ENCODE measurements around the gene CADPS.

The CADPS gene

GRCh38 chr3:62621925-62622324 is 253.3 kb downstream of the CADPS start:
- TF ChIP-seq ZNF274 (IDR thresholded peaks at IDR 0.05; ENCODE audit: low read depth, low read length), result no peak
- no peak overlapping the region for H3K4me3 ChIP-seq (ENCODE audit: low read length)

DNA sequence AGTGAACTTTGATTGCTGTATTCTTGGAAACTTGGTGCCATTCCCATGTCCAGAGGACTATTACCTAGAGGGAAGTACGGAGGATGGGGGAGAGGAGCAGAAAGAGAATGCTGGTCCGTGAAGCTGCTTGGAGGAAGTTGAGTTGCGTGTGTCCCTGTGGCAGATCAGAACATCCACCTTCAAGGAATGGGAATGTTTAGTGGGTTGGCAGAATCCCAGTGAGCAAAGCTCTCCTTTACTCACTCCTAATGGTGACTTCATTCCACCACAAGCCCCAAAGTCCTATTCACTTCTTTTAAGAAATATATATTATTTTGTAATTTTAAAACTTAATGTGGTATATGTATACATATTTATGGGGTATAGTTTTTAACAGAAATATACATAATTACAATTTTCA is 254.0 kb downstream of the CADPS start:
- TF ChIP-seq ZNF274 (IDR thresholded peaks at IDR 0.05; ENCODE audit: low read depth, low read length), result no peak
- H3K4me3 ChIP-seq (ENCODE audit: low read length), result no peak overlapping the region

DNA sequence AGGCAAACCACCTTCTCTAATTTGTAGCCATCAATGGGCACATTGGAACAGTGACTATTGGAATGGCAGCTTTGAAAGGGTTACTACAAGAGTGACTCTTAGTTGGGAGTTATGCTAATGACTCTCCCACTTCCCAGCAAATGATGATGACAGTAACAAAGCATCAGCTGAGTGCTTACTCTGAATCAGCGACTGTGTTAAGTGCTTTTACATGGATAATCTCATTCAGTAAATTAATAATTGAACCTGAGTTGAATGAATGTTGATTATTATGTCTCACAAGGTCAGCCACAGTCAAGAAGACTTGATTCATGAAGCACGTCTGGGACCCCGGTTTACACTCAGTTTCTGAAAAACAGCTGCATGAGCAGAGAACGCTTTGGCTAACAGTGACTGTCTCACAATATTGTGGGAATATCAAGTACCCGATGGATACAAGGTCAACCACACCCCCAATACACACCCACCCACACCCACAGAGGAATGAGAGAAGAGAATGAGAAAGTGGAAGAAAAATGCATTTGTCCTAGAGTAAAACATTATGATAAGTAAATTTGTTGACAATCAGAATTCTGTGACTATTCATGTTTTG is 259.9 kb downstream of the CADPS start:
- H3K4me3 ChIP-seq (ENCODE audit: low read length), result no peak overlapping the region
- no peak for TF ChIP-seq ZNF274 (IDR thresholded peaks at IDR 0.05; ENCODE audit: low read depth, low read length)

GRCh38 chr3:62614527-62614926 is 260.7 kb downstream of the CADPS start:
- no peak overlapping the region for H3K4me3 ChIP-seq (ENCODE audit: low read length)
- TF ChIP-seq ZNF274 (IDR thresholded peaks at IDR 0.05; ENCODE audit: low read depth, low read length), result no peak

DNA sequence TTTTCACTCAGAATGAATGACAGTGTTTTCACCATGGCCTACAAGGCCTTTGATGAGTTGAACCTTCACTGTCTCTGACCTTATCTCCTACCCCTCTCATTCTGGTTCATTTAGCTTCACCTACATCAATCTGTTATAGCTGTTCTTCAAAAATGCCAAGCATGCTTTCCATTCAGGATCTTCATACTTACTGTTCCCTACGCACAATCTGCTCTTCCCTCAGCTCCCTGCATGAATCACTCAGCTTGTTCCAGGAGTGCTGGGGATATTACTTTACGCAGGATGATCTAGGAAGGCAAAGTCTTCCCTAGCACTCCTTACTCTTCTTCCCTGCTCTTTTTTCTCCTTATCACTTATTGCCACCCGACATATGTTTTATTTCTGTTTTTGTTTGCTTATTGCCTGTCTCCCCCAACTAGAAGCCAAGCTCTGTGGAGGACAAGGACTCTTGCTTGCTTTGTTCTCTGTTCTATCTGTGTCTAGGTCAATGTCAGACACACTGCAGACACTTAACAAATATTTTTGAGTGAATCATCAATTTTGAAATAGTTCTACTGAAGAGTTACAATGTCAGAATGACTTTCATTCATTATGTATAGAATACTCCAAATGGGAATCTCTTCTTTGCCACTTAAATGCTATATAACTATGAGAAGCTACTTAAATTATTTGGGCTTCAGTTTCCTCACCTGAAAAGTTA is 263.5 kb downstream of the CADPS start:
- H3K4me3 ChIP-seq (ENCODE audit: low read length), result no peak overlapping the region
- no peak for TF ChIP-seq ZNF274 (IDR thresholded peaks at IDR 0.05; ENCODE audit: low read depth, low read length)

DNA sequence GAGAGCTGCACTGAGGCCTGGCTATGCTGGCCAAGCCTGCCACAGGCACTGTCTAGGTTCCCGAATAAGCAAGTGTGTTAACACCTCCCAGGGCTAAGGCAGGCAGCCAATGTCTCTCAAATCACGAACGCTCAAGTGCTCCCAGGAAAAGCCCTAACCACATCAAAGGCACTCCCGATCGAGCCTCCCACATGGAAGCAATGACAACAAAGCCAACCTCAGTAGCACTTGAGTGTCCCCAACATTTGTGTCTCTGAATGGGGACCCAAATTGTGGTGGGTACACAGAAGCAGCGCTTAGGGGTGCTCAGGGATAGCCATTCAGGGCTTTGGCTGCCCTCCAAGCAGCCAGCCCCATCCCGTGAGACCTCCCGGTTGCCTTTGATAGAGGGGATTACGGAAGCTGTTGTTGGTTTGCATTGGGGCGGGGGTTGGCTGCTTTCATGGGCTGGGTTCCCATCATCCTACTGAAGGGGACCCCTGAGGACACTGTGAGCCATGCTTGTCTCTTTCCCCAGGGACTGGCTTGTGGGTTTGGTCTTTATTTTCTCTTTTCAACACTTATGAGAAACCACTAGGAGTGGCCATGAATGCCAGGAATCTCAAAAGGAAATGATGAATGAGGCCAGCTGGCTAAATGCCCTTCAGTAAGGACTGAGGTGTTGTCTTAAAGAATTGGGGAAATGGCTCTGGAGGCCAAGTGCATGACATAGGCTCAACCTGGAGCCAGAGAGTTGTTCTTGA is 267.8 kb downstream of the CADPS start:
- H3K4me3 ChIP-seq (ENCODE audit: low read length), result no peak overlapping the region
- no peak for TF ChIP-seq ZNF274 (IDR thresholded peaks at IDR 0.05; ENCODE audit: low read depth, low read length)

GRCh38 chr3:62605413-62606068 is 269.7 kb downstream of the CADPS start:
- TF ChIP-seq ZNF274 (IDR thresholded peaks at IDR 0.05; ENCODE audit: low read depth, low read length), result no peak
- H3K4me3 ChIP-seq (ENCODE audit: low read length), result no peak overlapping the region

DNA sequence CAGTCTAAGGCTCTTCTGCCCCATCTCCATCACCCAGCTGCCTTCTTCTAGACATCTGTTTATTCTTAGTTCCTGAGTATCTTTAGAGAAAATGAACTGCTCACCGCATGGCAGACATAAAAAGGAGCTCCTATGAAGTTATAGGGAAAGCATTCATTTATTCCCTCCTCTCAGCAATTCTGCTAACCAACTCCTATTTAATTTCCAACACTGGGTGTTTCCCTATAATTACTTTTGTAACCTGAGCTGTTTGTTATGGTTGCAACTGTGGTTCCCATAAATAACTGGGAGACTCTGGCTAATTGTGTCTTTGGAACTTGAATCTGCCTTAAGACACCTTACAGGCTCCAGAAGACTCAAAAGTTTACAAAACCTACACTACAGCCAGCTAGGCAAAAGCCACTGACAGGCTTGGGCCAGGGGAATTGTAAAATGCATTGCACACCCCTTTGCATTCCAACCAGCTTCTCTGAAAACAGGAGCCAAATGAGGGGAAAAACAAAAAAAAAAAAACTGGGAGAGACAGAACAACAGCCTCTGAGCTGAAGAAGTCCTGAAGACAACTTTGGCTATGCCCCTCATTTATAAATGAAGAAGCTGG is 270.4 kb downstream of the CADPS start:
- TF ChIP-seq ZNF274 (IDR thresholded peaks at IDR 0.05; ENCODE audit: low read depth, low read length), result no peak
- no peak overlapping the region for H3K4me3 ChIP-seq (ENCODE audit: low read length)

DNA sequence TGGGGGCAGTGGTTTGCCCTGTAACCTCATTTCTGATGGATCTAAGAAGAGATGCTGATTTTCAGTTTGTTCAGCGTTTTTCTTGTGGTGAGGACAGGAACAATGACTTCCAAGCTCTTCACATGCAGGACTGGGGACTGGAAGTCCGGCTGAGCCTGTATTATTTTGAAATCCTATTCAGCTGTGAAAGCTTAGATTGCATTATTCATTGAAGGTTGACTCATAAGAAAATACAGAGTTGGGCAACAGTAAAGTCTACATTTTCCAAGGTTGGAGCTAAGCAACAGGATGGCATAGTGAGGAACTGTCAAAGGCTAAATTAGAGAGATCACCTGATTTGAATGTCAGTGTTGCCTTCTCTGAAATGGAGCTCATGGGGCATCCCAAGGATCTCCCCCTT is 270.9 kb downstream of the CADPS start:
- no peak for TF ChIP-seq ZNF274 (IDR thresholded peaks at IDR 0.05; ENCODE audit: low read depth, low read length)

GRCh38 chr3:62602987-62603386 is 272.2 kb downstream of the CADPS start:
- no peak for TF ChIP-seq ZNF274 (IDR thresholded peaks at IDR 0.05; ENCODE audit: low read depth, low read length)
- no peak overlapping the region for H3K4me3 ChIP-seq (ENCODE audit: low read length)

More for the DNA sequence above, 270.9 kb downstream of the CADPS start:
- H3K4me3 ChIP-seq (ENCODE audit: low read length), result no peak overlapping the region

- TF ChIP-seq ZNF274 (IDR thresholded peaks at IDR 0.05; ENCODE audit: low read depth, low read length), result no peak
Measured at GRCh38 chr3:62602129-62602770, 273.0 kb downstream of the CADPS start.

DNA sequence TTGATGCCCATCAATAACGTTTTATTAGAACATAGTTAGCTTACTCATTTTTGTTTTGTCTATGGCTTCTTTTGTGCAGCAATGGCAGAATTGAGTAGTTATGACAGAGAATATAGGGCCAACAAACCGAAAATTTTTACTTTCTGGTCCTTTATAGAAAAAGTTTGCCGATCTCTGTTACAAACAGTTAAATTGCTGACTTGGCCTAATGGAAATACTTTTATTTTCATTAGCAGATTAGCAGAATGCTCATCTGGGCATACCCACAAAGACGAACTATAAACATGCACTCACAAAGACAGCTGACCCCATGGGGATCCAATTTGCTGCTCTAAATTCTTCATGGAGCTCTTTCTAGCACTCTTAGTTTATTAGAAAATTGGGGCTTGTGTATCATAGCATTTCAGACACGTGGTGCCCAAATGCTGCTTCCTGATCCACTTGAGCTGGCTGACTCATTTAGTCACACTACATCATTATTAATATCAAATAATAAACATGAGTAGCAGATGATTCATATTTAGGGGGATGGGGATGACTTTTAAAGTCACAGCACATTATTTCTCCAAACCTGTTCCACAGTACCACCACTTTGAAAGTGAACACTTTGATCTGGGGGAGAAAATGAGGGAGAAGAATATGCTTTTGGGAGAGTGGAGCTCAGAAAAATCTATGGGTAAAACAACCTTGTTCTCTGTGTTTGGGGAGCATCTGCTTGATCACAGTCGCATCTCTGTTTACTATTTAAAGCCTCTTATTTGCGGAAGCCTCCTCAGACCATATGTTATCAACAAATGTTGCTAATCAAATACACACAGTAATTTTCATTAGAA is 273.8 kb downstream of the CADPS start:
- H3K4me3 ChIP-seq (ENCODE audit: low read length), result no peak overlapping the region
- no peak for TF ChIP-seq ZNF274 (IDR thresholded peaks at IDR 0.05; ENCODE audit: low read depth, low read length)

More at GRCh38 chr3:62602129-62602770, 273.0 kb downstream of the CADPS start:
- no peak overlapping the region for H3K4me3 ChIP-seq (ENCODE audit: low read length)

- H3K4me3 ChIP-seq (ENCODE audit: low read length), result no peak overlapping the region
- TF ChIP-seq ZNF274 (IDR thresholded peaks at IDR 0.05; ENCODE audit: low read depth, low read length), result no peak
Measured at GRCh38 chr3:62600033-62600432, 275.2 kb downstream of the CADPS start.

Data from GM08714 (cell line).